ENCODE measurements around the gene DNAJC4. TPM values are rescaled to one million over a fixed set of nuclear protein-coding genes. Genes with fewer than 3 reads are reported as not detected.

Gene DNAJC4
- total and polyA plus RNA-seq, 7 donors = 25.7 to 68.1 (median 29.6) TPM

GRCh38 chr11:64231546-64231945 lies 1.2 kb downstream of the DNAJC4 start:
- TF ChIP-seq CTCF (IDR thresholded peaks at IDR 0.05) (no peak), EP300 (IDR thresholded peaks at IDR 0.05) (no peak), POLR2AphosphoS5 (IDR thresholded peaks at IDR 0.05) (no peak), POLR2A (IDR thresholded peaks at IDR 0.05) (no peak)
- peaks cover 0 to under 1% (median 0%) of the 10 kb centered on the region in 4 donors for H3K36me3 ChIP-seq
- no peak for DNase-seq
- no peaks in the 10 kb centered on the region for H3K9me3 ChIP-seq
- peaks cover 0 to 76% (median 61%) of the 10 kb centered on the region in 4 donors for H3K4me1 ChIP-seq
- 59 to 83% methylated on average over 7 of the region's 7 CpGs for WGBS, 2 donors
- peak overlapping the region; percentile 95 to 98 (median 96) for H3K27ac ChIP-seq
- H3K4me3 ChIP-seq = no peak overlapping the region
- no peaks in the 10 kb centered on the region for H3K27me3 ChIP-seq
- intact Hi-C loops (cut with DNase I) = no loop called here

- Histone ChIP-seq H3K4me1 (peaks cover 0 to 68% (median 53%) of the 10 kb centered on the region in 4 donors), H3K27me3 (no peaks in the 10 kb centered on the region), H3K27ac (peak overlapping the region in 3 of 4 donors; percentile 15 to 98 (median 95)), H3K4me3 (no peak overlapping the region), H3K9me3 (no peaks in the 10 kb centered on the region), H3K36me3 (peaks cover 0 to 9% (median 1%) of the 10 kb centered on the region in 4 donors)
- no peak for DNase-seq
- WGBS, 2 donors = 84 to 91% methylated on average over 15 of the region's 15 CpGs
- intact Hi-C loops (cut with DNase I) = no loop called here
- no peak for TF ChIP-seq CTCF (IDR thresholded peaks at IDR 0.05)
- TF ChIP-seq POLR2A (IDR thresholded peaks at IDR 0.05) = no peak
- no peak for TF ChIP-seq EP300 (IDR thresholded peaks at IDR 0.05)
- TF ChIP-seq POLR2AphosphoS5 (IDR thresholded peaks at IDR 0.05) = no peak
Observed at GRCh38 chr11:64232182-64232966, 2.0 kb downstream of the DNAJC4 start.

GRCh38 chr11:64232967-64233315 lies 2.6 kb downstream of the DNAJC4 start:
- Histone ChIP-seq H3K4me1 (peaks cover 0 to 62% (median 48%) of the 10 kb centered on the region in 4 donors), H3K27me3 (no peaks in the 10 kb centered on the region), H3K4me3 (no peak overlapping the region), H3K36me3 (peaks cover 0 to 15% (median 2%) of the 10 kb centered on the region in 4 donors), H3K9me3 (no peaks in the 10 kb centered on the region), H3K27ac (peak overlapping the region in 3 of 4 donors; percentile 15 to 98 (median 89))
- intact Hi-C loops (cut with DNase I) = no loop called here
- TF ChIP-seq POLR2A (IDR thresholded peaks at IDR 0.05) (no peak), POLR2AphosphoS5 (IDR thresholded peaks at IDR 0.05) (no peak), CTCF (IDR thresholded peaks at IDR 0.05) (no peak), EP300 (IDR thresholded peaks at IDR 0.05) (no peak)
- 87 to 91% methylated on average over 8 of the region's 8 CpGs for WGBS, 2 donors
- DNase-seq = no peak

DNA sequence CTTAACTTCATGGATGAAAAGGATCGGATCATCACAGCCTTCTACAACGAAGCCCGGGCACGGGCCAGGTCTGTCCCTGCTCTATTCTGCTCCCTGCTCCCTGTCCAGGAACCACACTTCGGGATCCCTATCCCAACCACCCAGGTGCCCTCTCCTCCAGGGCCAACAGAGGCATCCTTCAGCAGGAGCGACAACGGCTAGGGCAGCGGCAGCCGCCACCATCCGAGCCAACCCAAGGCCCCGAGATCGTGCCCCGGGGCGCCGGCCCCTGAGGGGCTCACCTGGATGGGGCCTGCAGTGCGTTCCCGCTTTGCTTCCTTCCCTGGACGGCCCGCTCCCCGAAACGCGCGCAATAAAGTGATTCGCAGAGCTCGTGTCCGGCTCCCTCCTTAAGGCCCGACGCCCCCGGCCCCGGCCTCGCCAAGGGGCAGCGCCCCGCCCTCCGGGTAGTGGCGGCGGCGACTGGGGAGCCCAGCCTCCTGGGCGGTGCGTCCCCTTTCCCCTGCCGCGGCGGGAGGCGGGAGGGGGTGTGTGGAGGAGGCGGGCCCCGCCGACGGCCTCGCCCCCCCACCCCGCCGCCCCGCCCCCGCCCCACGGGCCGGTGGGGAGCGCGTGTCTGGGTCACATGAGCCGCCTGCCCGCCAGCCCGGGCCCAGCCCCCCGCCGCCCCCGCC lies 3.7 kb downstream of the DNAJC4 start, which contains the start of gene VEGFB:
Gene VEGFB (plus strand): TSS at position 672 of the 674 bp plus-strand sequence. CDS start 250 bp downstream, outside the sequence.
- Histone ChIP-seq H3K27me3 (no peaks in the 10 kb centered on the region), H3K4me3 (peak within 1 kb of the TSS; percentile 66 to 88 (median 80)), H3K27ac (peak within 1 kb of the TSS; percentile 88 to 93 (median 91)), H3K9me3 (no peaks in the 10 kb centered on the region), H3K4me1 (peaks cover 0 to 59% (median 42%) of the 10 kb centered on the region in 4 donors), H3K36me3 (peaks cover 0 to 26% (median 2%) of the 10 kb centered on the region in 4 donors)
- intact Hi-C loops (cut with DNase I) = no loop called here
- TF ChIP-seq CTCF (IDR thresholded peaks at IDR 0.05) (no peak), EP300 (IDR thresholded peaks at IDR 0.05) (no peak), POLR2AphosphoS5 (IDR thresholded peaks at IDR 0.05) (peak; percentile 58 to 86 (median 73)), POLR2A (IDR thresholded peaks at IDR 0.05) (peak; percentile 16 to 33)
- WGBS, 2 donors = 1 to 6% methylated on average over 60 to 62 of the region's 62 CpGs
- DNase-seq = peak; percentile 91

Data from sigmoid colon (tissue), 7 donors.